Measurements from ENCODE around the gene FUT6.
"Not testable (repeated sequence)": the region's sequence is repeated elsewhere in the genome, so short reads cannot be mapped to it uniquely, and the experiment has no call there.

Gene FUT6

GRCh38 chr19:5784581-5785147 is 54.8 kb downstream of the FUT6 start, which contains the start of gene PRR22:
TSS of gene PRR22 (minus strand) at chr19:5784746. CDS start at chr19:5784660, 86 bp downstream.
- DNase-seq, result no peak

GRCh38 chr19:5782945-5783919 is 56.3 kb downstream of the FUT6 start:
- no peak for DNase-seq

DNA sequence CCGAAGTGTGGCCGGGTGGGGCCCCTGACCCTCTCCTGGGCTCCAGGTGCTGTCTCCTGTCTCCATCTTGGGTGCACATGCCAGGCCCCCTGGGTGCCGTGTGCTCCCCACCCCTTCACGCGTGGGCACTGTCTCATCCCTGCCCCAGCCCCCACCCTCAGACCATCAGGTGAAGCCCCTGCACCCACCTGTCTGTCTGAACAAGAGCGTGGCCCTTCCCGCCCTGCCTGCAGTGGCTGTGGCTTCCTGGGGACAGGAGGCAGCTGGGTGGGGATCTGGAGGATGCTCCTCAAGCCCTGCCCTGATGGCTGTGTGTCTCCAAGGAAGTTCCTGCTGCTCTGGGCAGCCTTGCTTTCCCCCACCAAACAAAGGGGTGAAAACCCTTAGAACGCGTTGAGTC is 57.2 kb downstream of the FUT6 start:
- no peak for DNase-seq

GRCh38 chr19:5780916-5781315 is 58.6 kb downstream of the FUT6 start:
- DNase-seq, result not testable (repeated sequence)
